Glomerular endothelial cell (primary cell): ENCODE data around the gene CDH13. TPM values are rescaled to one million over a fixed set of nuclear protein-coding genes. Genes with fewer than 3 reads are reported as not detected.

Source experiments
- DNase-seq: peaks from one replicate; pipeline ENCODE4 v3.0.0-alpha.2; 2011; ENCODE audit warnings: low read depth, low spot score; ENCODE audit errors: extremely low read depth
- total RNA-seq: library from RNA; depleted of rRNA; stranded (reverse); fragments of >200 nt; gene quantifications from 2 replicates; pipeline ENCODE4 v1.2.3, GENCODE V29; 2015

The CDH13 gene
- total RNA-seq, 1 donor from 2014 or later: 111 TPM

DNA sequence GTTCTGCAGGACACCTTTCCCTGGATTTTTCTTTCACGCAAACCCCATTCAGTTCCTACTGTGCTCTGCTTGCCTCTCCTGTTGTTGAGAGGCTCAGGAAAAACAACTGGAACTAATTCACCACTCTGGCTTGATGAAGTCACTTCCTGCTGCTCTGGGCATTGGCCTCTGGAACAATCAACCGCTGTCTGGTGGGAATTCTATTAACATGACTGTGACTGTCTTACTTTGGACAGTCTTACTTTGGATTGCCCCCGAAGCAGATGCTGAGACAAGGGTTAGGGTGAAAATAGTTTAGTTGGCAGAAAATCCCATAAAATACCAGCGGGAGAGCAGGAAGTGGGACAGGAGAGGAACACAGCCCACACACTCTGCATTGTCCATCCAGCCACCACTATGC lies 1091.0 kb downstream of the CDH13 start:
- peak; percentile 18 for DNase-seq

DNA sequence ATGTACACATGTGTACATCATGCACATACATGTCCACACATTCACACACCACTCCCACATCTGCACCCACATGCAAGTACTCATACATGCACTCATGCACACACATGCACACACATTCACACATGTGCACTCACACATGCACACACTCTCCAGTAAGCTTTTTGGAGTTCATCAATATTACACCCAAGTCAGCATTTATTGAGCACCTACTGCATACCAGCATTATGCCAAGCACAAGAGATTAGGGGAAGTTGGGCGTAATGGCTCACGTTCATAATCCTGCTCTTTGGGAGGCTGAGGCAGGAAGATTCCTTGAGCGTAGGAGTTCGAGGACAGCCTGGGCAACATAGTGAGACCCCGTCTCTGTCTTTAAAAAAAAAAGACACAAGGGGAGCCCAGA lies 1093.4 kb downstream of the CDH13 start:
- DNase-seq: no peak

DNA sequence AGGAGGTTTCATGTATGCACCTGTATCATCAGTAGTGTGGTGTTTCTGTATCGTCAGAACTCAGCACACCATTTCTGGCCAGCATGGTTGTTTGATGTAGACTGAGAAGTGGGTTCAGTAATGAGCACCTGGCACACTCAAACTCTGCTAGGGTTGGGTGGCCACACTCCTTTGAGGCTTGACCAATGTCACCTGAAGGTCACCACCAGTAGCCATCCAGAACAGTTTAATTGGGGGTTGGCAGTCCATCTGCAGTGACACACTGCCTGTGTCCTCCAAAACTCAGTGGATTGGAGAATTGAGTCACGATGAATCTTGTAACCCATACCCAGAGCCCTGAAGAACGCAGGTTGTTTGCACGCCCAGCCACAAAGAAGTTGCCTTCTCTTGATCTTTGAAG lies 1094.2 kb downstream of the CDH13 start:
- no peak for DNase-seq

DNA sequence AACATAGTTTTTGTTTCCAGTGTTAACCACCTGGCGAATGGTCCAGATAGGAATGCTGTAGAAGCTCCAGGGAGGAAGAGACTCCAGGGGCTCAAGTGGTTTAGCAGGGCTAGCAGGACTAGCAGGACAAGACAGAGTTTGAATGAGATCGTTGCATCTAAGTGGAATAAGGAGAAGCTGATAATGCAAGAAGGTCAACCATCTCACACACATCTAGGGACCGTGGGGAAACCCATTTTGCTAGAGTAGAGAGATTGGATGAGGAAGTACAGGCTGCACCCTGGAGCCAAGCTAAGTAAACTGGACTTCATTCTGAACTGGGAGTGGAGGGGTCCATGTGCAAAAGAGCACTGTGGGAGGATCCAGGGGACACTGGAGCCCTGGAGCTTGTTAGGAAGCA lies 1094.9 kb downstream of the CDH13 start:
- no peak for DNase-seq

DNA sequence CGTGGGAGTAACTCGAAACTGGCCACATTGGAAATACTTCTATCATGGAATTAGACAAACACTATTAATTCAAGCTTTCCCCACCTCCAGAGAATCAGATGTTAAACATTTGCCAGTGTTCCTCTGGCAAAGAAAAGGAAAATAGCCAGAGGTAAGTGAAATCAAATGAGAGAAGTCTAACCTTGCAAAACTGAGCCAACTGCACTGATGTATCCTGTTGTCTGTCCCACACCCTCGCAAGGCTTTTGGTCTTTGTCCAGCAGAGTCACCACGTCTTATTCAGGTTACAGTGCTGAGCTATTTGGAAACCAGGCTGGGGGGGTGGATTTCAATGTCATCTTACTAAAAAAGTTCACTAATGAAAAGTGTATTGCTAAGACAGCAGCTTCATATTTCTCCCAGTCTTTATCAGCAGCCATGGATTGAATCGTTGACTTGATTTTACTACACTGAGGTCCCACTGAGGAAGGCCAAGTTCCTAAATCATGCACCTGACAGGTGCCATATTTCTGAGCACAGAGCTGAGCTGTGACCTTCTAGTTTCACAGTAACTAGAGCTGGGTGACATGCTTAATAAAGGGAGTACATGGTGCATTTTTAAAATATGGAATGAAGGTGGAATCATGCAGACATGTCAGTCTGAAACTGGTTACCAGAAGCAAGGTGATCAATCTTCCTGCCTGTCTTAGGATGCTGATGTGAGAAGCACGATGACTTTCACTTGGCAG lies 1095.9 kb downstream of the CDH13 start:
- DNase-seq: no peak

DNA sequence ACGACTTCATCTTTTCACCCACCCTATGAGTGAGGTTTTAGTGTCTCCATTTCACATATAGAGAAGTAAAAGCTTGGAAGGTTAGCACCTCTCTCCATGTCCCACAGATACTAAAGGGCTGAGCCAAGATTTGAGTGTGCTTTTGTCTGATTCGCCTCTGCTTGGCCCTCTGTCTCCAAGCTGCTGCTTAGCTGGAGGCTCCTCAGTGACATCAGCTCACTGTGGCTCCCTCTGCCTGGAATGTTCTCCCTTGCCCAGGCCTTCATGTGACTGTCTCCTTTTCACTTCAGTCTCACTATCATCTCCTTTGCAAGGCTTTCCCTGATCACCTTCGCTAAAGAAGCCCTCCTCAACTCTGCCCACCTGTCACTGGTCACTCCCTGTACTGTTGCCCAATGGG lies 1096.5 kb downstream of the CDH13 start:
- no peak for DNase-seq

DNA sequence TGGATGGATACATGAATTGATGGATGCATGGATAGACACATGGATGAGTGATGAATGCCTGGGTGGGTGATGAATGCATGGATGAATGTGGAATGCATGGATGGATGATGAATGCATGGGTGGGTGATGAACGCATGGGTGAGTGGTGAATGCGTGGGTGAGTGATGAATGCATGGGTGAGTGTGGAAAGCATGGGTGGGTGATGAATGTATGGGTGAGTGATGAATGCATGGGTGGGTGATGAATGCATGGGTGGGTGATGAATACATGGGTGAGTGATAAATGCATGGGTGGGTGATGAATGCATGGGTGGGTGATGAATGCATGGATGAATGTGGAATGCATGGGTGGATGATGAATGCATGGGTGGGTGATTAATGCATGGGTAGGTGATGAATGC lies 1097.1 kb downstream of the CDH13 start:
- DNase-seq: no peak

DNA sequence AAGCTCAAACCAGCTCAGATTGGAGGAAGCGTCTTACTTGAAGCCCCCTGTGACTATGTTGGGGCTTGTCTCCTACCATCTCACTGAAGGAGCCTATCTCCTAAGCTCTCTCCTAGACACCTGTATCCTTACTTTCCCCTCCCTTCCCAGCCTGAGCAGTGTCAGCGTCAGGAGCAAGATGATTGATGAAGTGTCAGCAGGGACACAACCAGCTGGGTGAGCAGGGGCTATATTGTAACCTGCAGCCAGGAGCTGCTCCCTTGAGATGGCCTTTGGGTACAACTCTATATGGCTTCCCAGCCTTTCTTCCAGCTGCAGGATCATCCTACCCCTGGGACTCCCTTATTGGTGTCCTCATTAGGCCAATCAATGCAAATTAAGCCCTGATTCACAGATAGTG lies 1097.8 kb downstream of the CDH13 start:
- DNase-seq: no peak

DNA sequence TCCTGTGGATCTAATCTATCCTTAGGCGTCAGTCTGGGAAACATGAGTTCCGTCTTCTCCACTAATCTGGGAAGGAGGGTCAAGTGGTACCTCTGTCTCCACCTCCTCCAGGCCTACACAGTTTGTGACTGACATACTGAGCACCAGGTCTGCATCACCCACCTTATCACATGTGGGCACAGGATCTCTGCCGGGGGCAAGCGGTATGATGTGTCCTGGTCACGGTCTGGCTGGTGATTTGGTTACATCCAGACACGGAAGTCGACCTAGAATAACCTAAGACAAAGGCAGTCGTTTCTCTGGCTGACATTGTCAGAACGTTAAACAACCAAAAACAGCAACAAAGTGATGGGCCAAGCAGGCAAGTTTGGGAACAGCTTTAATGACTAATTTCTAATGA lies 1098.5 kb downstream of the CDH13 start:
- DNase-seq: no peak

DNA sequence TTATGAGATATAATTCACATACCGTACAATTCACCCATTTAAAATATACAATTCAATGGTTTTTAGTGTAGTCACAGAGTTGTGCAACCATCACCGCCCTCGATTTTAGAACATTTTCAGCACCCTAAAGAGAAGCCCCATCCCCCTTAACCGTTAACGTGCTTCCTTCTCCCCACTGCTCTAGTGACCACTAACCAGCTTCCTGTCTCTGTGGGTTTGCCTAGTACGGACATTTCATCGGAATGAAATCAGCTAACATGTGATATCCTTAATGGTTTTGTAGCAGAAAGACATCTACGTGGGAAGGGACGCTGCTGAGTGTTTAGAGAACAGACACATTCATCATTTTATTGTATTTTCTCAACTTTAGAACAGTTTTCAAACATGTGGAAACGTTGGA lies 1100.2 kb downstream of the CDH13 start:
- no peak for DNase-seq

DNA sequence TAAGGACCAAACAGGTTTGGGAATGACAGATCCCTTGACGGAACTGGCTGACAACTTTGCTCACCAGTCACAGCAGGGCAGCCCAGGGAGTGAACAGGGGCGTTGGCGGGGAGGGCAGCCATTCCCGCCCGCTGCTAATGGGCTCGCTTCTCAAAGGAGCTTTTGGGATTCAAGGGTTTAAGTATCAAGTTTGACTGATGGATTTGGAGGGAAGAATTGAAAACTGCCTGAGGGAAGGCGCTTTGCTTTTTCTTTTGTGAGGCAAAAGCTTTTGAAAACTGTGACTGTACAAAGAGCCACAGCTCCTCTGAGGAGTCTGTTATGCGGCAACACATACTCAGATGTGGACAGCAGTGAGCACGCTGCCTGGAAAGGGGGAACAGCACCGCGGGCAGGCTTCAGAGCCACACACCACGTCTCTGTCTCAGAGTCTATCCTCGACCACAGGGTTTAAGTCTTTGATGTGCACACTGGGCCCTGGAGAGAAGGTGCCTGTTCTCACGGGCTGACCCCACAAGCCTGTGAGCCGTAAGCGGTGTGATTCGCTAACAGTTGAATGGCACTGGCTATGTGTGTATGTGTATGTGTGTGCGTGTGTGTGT lies 1101.1 kb downstream of the CDH13 start:
- no peak for DNase-seq

DNA sequence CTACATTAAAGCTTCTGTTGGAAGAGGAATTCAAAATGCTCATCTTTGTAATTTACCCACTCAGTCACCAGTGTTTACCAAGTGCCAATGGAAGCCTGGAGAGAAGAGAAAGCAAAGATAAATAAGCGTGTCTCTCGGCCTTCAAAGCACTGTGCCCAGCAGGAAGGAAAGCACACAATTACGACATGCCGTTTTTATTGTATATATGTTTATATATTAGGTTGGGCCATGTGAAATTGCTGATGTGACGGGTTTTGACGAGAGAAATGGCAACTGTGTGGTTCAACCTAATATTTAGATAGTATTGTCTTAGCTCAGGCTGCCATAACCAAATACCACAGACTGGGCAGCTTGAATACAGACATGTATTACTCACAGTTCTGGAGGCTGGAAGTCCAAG lies 1101.7 kb downstream of the CDH13 start:
- no peak for DNase-seq

DNA sequence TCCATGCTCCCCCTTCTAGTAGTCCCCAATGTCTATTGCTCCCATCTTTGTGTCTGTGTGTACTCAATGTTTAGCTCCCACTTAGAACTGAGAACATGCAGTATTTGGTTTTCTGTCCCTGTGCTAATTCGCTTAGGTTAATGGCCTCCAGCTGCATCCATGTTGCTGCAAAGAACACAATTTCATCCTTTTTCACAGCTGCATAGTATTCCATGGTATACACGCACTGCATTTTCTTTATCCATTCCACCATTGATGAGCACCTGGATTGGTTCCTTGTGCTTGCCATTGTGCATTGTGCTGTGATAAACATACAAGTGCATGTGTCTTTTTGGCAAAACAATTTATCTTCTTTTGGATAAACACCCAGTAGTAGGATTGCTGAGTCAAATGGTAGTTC lies 1104.0 kb downstream of the CDH13 start:
- no peak for DNase-seq

DNA sequence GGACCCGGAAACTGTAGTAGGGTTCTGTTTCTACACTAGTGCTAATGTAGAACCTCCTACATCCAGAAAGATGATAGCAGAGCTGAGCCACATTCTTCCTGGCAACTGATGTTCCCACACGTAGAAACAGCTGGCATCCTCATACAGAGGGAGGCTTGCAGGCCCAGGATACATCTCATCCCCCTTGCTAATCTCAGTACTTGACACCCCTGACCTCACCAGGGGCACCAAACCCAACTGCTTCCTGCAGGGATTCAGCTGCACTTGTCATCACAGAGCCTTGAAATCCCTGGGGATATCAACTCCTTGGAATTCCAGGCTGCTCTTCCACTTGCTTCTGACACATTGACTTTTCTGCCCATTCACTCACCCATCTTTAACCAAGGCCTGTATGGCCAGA lies 1105.8 kb downstream of the CDH13 start:
- no peak for DNase-seq

DNA sequence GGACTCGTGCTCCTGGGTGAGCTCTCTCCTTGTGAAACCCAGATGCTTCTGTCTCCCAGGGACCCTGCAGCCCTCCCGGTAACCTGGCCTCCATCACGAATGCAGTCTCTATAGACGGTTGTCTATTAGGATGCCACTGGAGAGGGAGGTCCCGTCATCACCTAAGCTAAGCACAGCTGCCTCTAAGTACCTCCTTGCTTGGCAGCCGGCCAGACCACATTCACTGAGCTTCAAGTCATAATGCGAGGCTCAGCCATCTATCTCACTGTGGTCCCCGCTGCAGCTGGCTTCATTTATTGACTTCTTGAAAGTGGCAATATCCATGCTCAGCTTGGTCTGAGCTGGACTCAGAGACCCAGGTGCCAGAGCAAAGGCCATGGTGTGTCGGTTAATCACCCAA lies 1106.5 kb downstream of the CDH13 start:
- DNase-seq: no peak

DNA sequence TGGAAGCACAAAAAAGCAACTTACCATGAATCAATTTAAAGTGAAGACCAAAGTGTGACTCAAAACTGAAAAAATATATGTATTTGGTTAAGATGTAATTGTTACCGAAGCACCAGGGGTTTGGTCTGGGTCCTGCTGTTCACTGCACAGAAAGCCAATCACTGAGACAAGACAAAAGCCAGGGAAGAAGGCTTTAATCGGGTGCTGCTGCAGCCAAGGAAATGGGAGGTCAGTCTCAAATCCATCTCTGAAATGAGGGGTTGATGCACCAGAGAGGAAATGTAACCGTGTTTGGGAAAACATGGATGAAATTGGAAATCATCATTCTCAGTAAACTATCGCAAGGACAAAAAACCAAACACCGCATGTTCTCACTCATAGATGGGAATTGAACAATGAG lies 1107.4 kb downstream of the CDH13 start:
- DNase-seq: no peak

DNA sequence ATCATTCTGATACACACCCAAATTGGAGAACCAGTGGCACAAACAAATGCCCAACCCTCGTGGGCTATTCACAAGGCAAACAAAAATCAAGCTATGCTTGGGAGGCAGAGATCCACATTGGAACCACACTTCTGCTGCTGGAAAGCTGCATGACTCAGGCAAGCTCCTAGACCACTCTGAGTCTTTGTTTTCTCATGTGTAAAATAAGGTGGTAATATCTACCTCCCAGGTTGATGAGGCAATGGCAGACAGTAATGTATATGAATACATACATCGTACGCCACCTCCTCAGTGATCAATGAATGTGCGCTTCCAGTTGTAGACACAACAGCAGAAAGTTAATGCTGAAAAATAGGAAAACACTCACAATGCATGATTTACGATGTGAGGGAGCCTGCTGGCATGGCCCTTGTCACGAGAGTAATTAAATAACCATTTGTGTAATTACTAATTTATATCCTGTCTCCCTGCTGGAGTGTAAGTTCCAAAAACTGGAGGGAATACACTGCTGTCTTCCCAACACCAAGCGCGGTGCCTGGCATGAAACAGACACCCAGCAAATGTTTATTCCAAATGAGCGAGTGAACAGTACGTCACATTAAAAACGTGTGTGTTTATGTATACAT lies 1111.1 kb downstream of the CDH13 start:
- DNase-seq: no peak

DNA sequence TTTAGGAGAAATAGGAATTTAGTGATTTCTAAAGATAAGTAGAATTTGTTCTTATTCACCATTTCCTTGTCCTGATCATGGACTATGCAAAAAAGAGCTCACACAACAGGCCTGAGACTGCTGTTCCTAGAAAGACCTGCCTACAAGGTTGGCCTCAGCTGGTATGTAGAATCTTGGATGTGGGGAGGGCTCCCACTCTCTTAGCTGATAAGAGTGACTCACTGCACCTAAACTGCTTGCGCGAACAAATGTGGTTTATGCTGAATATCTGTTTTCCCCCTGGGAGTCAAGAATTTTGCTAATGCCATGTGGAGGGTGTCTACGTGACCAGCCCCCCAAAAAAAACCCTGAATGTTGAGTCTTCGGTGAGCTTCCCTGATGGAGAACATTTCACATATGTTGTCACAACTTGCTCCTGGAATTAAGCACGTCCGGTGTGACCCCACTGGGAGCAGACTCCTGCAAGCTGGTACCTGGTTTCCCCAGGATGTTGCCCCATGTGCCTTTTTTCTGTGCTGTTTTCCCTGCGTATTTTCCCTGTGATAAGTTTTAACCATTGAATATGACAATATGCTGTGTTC lies 1112.2 kb downstream of the CDH13 start:
- DNase-seq: no peak

DNA sequence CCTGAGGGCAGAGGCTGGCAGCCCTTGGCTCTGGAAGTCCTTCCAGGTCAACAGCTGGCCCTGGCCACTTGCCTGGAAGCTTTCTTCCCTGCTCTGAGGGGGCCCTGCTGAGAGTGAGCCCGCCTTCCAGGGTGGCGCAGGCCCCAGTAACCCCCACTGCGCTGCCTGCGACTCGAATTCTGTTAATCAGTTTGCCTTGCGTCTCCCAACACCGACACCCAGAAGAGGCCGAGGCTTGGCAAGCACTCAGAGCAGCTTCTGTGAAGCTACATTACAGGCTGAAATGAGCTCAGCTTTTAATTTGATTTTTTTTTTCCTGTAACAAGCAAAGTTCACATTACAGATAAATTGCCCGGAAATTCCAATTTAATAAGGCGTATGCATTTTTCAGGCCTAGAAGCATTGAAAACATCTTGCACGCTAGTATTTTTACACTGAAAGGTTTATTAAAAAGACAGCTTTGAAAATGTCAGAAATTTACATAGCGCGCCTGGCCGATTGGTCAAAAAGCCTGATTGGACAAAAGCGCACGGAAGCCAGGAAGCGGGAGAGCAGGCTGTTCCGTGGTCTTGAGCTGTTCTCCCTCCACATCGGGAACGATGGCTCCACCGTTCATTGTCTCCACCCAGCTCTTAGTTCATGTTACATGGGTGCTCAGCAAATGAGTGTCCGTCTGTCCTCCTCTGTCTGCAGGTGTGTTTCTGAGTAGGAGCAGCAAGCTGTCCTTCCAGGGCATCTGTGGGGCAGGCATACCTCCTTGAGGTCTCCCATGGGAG lies 1115.5 kb downstream of the CDH13 start:
- no peak for DNase-seq

DNA sequence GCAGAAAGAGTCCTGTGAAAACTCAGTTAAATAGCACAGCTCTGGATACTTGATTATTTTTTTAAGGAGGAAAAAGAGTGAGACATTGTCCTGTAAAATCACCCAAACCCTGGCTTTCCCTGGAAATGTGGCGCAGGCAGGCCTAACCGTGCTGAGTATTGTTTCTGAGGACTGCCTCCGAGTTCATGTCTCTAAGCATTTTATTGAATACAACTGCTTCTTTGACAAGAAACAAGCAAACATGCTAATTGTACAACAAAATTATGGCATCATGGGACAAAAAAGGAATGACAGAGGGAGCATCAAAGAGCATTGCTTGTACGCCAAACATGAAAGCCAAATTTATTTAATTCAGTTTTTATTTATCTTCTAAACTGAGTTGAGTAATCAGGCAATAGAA lies 1116.5 kb downstream of the CDH13 start:
- DNase-seq: no peak

DNA sequence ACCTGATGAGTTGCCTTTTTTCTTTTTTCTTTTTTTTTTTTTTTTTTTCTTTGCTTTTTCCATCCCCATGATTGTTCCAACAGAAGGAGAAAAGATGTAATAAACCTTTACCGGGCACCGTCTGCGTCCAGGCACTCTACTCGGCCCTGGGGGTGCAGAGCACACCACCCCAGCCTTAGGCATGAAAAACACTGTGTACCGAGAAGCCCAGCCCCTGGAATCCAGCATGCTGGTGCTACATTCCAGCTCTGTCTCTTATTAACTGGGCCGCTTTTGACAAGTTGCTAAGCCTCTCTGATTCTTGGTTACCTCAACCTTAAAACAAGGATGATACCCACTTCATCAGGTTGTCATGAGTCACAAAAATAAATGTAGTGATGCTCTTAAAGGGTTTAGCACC lies 1117.0 kb downstream of the CDH13 start:
- no peak for DNase-seq
